ENCODE results near the gene SLC36A1.
"Not testable (repeated sequence)": the region's sequence is repeated elsewhere in the genome, so short reads cannot be mapped to it uniquely, and the experiment has no call there.

DNA sequence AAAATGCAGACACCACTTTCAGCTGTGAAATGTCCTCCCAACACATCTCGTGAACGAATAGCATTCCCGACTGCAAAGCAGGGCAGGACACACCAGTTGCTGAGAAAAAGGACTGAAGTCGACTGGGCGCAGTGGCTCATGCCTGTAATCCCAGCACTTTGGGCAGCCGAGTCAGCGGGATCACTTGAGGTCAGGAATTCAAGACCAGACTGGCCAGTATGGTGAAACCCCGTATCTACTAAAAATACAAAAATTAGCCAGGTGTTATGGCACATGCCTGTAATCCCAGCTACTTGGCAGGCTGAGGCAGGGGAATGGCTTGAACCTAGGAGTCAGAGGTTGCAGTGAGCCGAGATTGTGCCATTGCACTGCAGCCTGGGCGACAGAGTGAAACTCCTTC lies 60.9 kb downstream of the SLC36A1 start:
- not testable (repeated sequence) for TF ChIP-seq CTCF (conservative IDR thresholded peaks at IDR 0.05 in 1 of 2, IDR thresholded peaks at IDR 0.05 in 1 of 2; ENCODE audit: low read depth in 1 of 2, low read length in 2 of 2); EZH2 (IDR thresholded peaks at IDR 0.05; ENCODE audit: low read length, missing control alignments)

Measured in fibroblast of lung (primary cell).